ENCODE results near the gene ANKFN1.

The ANKFN1 gene

DNA sequence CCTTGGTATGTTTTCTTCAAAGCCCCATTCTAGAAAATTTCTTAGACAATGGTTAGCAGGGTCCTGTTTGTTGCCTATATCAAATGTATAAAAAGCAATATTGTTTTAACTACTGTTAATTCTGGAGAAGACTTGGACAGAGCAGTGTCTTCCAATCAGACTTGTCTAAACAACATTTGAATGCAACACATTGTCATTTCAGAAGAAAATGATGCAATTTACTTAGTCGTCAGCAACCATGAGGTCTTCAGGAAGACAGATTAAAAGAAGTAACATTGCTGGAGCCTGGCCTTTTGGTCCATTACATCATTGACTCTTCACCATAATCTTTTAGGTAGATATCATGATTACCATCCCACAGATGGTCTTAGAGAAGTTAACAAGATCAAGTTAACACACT lies 94.5 kb downstream of the ANKFN1 start:
- no peaks in the 10 kb centered on the region for H3K9me2 ChIP-seq (replicated peaks; ENCODE audit: insufficient read depth, low read length)
- no peak for TF ChIP-seq EZH2 (optimal IDR thresholded peaks at IDR 0.05; ENCODE audit: low read depth, low read length)
- TF ChIP-seq, protein P1, sequence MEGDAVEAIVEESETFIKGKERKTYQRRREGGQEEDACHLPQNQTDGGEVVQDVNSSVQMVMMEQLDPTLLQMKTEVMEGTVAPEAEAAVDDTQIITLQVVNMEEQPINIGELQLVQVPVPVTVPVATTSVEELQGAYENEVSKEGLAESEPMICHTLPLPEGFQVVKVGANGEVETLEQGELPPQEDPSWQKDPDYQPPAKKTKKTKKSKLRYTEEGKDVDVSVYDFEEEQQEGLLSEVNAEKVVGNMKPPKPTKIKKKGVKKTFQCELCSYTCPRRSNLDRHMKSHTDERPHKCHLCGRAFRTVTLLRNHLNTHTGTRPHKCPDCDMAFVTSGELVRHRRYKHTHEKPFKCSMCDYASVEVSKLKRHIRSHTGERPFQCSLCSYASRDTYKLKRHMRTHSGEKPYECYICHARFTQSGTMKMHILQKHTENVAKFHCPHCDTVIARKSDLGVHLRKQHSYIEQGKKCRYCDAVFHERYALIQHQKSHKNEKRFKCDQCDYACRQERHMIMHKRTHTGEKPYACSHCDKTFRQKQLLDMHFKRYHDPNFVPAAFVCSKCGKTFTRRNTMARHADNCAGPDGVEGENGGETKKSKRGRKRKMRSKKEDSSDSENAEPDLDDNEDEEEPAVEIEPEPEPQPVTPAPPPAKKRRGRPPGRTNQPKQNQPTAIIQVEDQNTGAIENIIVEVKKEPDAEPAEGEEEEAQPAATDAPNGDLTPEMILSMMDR (IDR thresholded peaks at IDR 0.05; ENCODE audit: low read length) = no peak
- TF ChIP-seq EZH2phosphoT487 (IDR thresholded peaks at IDR 0.05; ENCODE audit: low read length) = no peak
- H3K4me2 ChIP-seq (ENCODE audit: low read depth, low read length) = no peak overlapping the region
- no peak for DNase-seq
- H3K4me1 ChIP-seq (ENCODE audit: low read length) = no peaks in the 10 kb centered on the region
- H3K36me3 ChIP-seq (replicated peaks; ENCODE audit: insufficient read depth, low read length) = no peaks in the 10 kb centered on the region
- no peaks in the 10 kb centered on the region for H3K79me2 ChIP-seq (ENCODE audit: low read length)
- H3K9ac ChIP-seq (ENCODE audit: low read length) = no peak overlapping the region
- no peaks in the 10 kb centered on the region for H3F3A ChIP-seq (ENCODE audit: insufficient read depth, low read length)
- H2AFZ ChIP-seq (ENCODE audit: low read length) = no peak overlapping the region
- H3K9me3 ChIP-seq (replicated peaks; ENCODE audit: insufficient read depth, low read length) = no peaks in the 10 kb centered on the region
- no peaks in the 10 kb centered on the region for H3K27me3 ChIP-seq (replicated peaks; ENCODE audit: insufficient read depth, low read length)
- no peaks in the 10 kb centered on the region for H4K20me1 ChIP-seq (ENCODE audit: insufficient read depth, low read length)
- no peak overlapping the region for H3K4me3 ChIP-seq (ENCODE audit: low read length)
- H3K27ac ChIP-seq (ENCODE audit: low read length) = no peak overlapping the region

- Histone ChIP-seq H3K9ac (ENCODE audit: low read length) (no peak overlapping the region), H3K27me3 (replicated peaks; ENCODE audit: insufficient read depth, low read length) (no peaks in the 10 kb centered on the region), H3K4me3 (ENCODE audit: low read length) (no peak overlapping the region), H3K4me1 (ENCODE audit: low read length) (no peaks in the 10 kb centered on the region), H3K9me2 (replicated peaks; ENCODE audit: insufficient read depth, low read length) (no peaks in the 10 kb centered on the region), H3K9me3 (replicated peaks; ENCODE audit: insufficient read depth, low read length) (no peaks in the 10 kb centered on the region), H3K36me3 (replicated peaks; ENCODE audit: insufficient read depth, low read length) (no peaks in the 10 kb centered on the region), H3K27ac (ENCODE audit: low read length) (no peak overlapping the region), H4K20me1 (ENCODE audit: insufficient read depth, low read length) (no peaks in the 10 kb centered on the region), H3K4me2 (ENCODE audit: low read depth, low read length) (no peak overlapping the region), H3K79me2 (ENCODE audit: low read length) (no peaks in the 10 kb centered on the region), H3F3A (ENCODE audit: insufficient read depth, low read length) (no peaks in the 10 kb centered on the region), H2AFZ (ENCODE audit: low read length) (no peak overlapping the region)
- no peak for TF ChIP-seq EZH2phosphoT487 (IDR thresholded peaks at IDR 0.05; ENCODE audit: low read length)
- TF ChIP-seq EZH2 (optimal IDR thresholded peaks at IDR 0.05; ENCODE audit: low read depth, low read length) = no peak
- TF ChIP-seq, protein P1 (IDR thresholded peaks at IDR 0.05; ENCODE audit: low read length) = no peak
- no peak for DNase-seq
Measured at GRCh38 chr17:56257075-56257474, 103.8 kb downstream of the ANKFN1 start.

- Histone ChIP-seq H3K79me2 (ENCODE audit: low read length) (no peaks in the 10 kb centered on the region), H4K20me1 (ENCODE audit: insufficient read depth, low read length) (no peaks in the 10 kb centered on the region), H3K4me2 (ENCODE audit: low read depth, low read length) (no peak overlapping the region), H3K36me3 (replicated peaks; ENCODE audit: insufficient read depth, low read length) (no peaks in the 10 kb centered on the region), H3K27ac (ENCODE audit: low read length) (no peak overlapping the region), H3K9me3 (replicated peaks; ENCODE audit: insufficient read depth, low read length) (no peaks in the 10 kb centered on the region), H3K9me2 (replicated peaks; ENCODE audit: insufficient read depth, low read length) (no peaks in the 10 kb centered on the region), H3F3A (ENCODE audit: insufficient read depth, low read length) (no peaks in the 10 kb centered on the region), H3K27me3 (replicated peaks; ENCODE audit: insufficient read depth, low read length) (no peaks in the 10 kb centered on the region), H3K4me1 (ENCODE audit: low read length) (no peaks in the 10 kb centered on the region), H2AFZ (ENCODE audit: low read length) (no peak overlapping the region), H3K9ac (ENCODE audit: low read length) (no peak overlapping the region), H3K4me3 (ENCODE audit: low read length) (no peak overlapping the region)
- TF ChIP-seq EZH2phosphoT487 (IDR thresholded peaks at IDR 0.05; ENCODE audit: low read length) (no peak), EZH2 (optimal IDR thresholded peaks at IDR 0.05; ENCODE audit: low read depth, low read length) (no peak)
- TF ChIP-seq, protein P1 (IDR thresholded peaks at IDR 0.05; ENCODE audit: low read length) = no peak
- DNase-seq = no peak
Measured at GRCh38 chr17:56260376-56261002, 107.2 kb downstream of the ANKFN1 start.

Measured in MM.1S (cell line).